ENCODE data around the gene DHX35.

The DHX35 gene

GRCh38 chr20:39070484-39071231 is 108.5 kb downstream of the DHX35 start:
- Histone ChIP-seq H3K27me3 (ENCODE audit: control insufficient read depth in 2 of 2, insufficient read depth in 2 of 2, low read length in 2 of 2) (peaks cover 3 to 10% of the 10 kb centered on the region in 2 donors), H3K36me3 (ENCODE audit: control insufficient read depth in 2 of 2, insufficient read depth in 2 of 2, low read length in 2 of 2) (no peaks in the 10 kb centered on the region)

GRCh38 chr20:39072132-39072531 is 110.0 kb downstream of the DHX35 start:
- H3K27me3 ChIP-seq (ENCODE audit: control insufficient read depth in 2 of 2, insufficient read depth in 2 of 2, low read length in 2 of 2) = peaks cover 3 to 10% of the 10 kb centered on the region in 2 donors
- H3K4me3 ChIP-seq (ENCODE audit: low read length in 2 of 2) = no peak overlapping the region
- H3K27ac ChIP-seq (ENCODE audit: low read depth in 2 of 2, low read length in 2 of 2) = no peak overlapping the region
- no peaks in the 10 kb centered on the region for H3K4me1 ChIP-seq (ENCODE audit: control insufficient read depth in 2 of 2, insufficient read depth in 2 of 2, low read length in 2 of 2)
- H3K36me3 ChIP-seq (ENCODE audit: control insufficient read depth in 2 of 2, insufficient read depth in 2 of 2, low read length in 2 of 2) = no peaks in the 10 kb centered on the region
- no peak overlapping the region for H3K9ac ChIP-seq (ENCODE audit: low read depth in 1 of 2, low read length in 2 of 2)
- peaks cover 0 to 2% of the 10 kb centered on the region in 2 donors for H3K9me3 ChIP-seq (ENCODE audit: control insufficient read depth in 2 of 2, low read length in 2 of 2)

More at GRCh38 chr20:39070484-39071231, 108.5 kb downstream of the DHX35 start:
- H3K4me1 ChIP-seq (ENCODE audit: control insufficient read depth in 2 of 2, insufficient read depth in 2 of 2, low read length in 2 of 2) = no peaks in the 10 kb centered on the region
- H3K9ac ChIP-seq (ENCODE audit: low read depth in 1 of 2, low read length in 2 of 2) = no peak overlapping the region
- peaks cover 0 to 2% of the 10 kb centered on the region in 2 donors for H3K9me3 ChIP-seq (ENCODE audit: control insufficient read depth in 2 of 2, low read length in 2 of 2)
- H3K27ac ChIP-seq (ENCODE audit: low read depth in 2 of 2, low read length in 2 of 2) = no peak overlapping the region
- H3K4me3 ChIP-seq (ENCODE audit: low read length in 2 of 2) = no peak overlapping the region

- Histone ChIP-seq H3K4me3 (ENCODE audit: low read length in 2 of 2) (no peak overlapping the region), H3K4me1 (ENCODE audit: control insufficient read depth in 2 of 2, insufficient read depth in 2 of 2, low read length in 2 of 2) (no peaks in the 10 kb centered on the region), H3K9me3 (ENCODE audit: control insufficient read depth in 2 of 2, low read length in 2 of 2) (peaks cover 0 to 2% of the 10 kb centered on the region in 2 donors), H3K36me3 (ENCODE audit: control insufficient read depth in 2 of 2, insufficient read depth in 2 of 2, low read length in 2 of 2) (no peaks in the 10 kb centered on the region), H3K27ac (ENCODE audit: low read depth in 2 of 2, low read length in 2 of 2) (no peak overlapping the region), H3K9ac (ENCODE audit: low read depth in 1 of 2, low read length in 2 of 2) (no peak overlapping the region), H3K27me3 (ENCODE audit: control insufficient read depth in 2 of 2, insufficient read depth in 2 of 2, low read length in 2 of 2) (peaks cover 3 to 10% of the 10 kb centered on the region in 2 donors)
Measured at GRCh38 chr20:39072653-39073052, 110.5 kb downstream of the DHX35 start.

GRCh38 chr20:39075731-39076130 is 113.6 kb downstream of the DHX35 start:
- Histone ChIP-seq H3K36me3 (ENCODE audit: control insufficient read depth in 2 of 2, insufficient read depth in 2 of 2, low read length in 2 of 2) (no peaks in the 10 kb centered on the region), H3K4me3 (ENCODE audit: low read length in 2 of 2) (no peak overlapping the region), H3K27ac (ENCODE audit: low read depth in 2 of 2, low read length in 2 of 2) (no peak overlapping the region), H3K4me1 (ENCODE audit: control insufficient read depth in 2 of 2, insufficient read depth in 2 of 2, low read length in 2 of 2) (no peaks in the 10 kb centered on the region), H3K9me3 (ENCODE audit: control insufficient read depth in 2 of 2, low read length in 2 of 2) (no peaks in the 10 kb centered on the region), H3K9ac (ENCODE audit: low read depth in 1 of 2, low read length in 2 of 2) (no peak overlapping the region), H3K27me3 (ENCODE audit: control insufficient read depth in 2 of 2, insufficient read depth in 2 of 2, low read length in 2 of 2) (peaks cover 3 to 8% of the 10 kb centered on the region in 2 donors)

GRCh38 chr20:39076958-39077357 is 114.8 kb downstream of the DHX35 start:
- no peak overlapping the region for H3K4me3 ChIP-seq (ENCODE audit: low read length in 2 of 2)
- no peak overlapping the region for H3K27ac ChIP-seq (ENCODE audit: low read depth in 2 of 2, low read length in 2 of 2)
- no peaks in the 10 kb centered on the region for H3K4me1 ChIP-seq (ENCODE audit: control insufficient read depth in 2 of 2, insufficient read depth in 2 of 2, low read length in 2 of 2)
- no peaks in the 10 kb centered on the region for H3K9me3 ChIP-seq (ENCODE audit: control insufficient read depth in 2 of 2, low read length in 2 of 2)
- H3K9ac ChIP-seq (ENCODE audit: low read depth in 1 of 2, low read length in 2 of 2) = no peak overlapping the region
- peaks cover 6 to 7% of the 10 kb centered on the region in 2 donors for H3K27me3 ChIP-seq (ENCODE audit: control insufficient read depth in 2 of 2, insufficient read depth in 2 of 2, low read length in 2 of 2)
- no peaks in the 10 kb centered on the region for H3K36me3 ChIP-seq (ENCODE audit: control insufficient read depth in 2 of 2, insufficient read depth in 2 of 2, low read length in 2 of 2)

GRCh38 chr20:39080326-39080725 is 118.2 kb downstream of the DHX35 start:
- H3K27ac ChIP-seq (ENCODE audit: low read depth in 2 of 2, low read length in 2 of 2) = no peak overlapping the region
- no peaks in the 10 kb centered on the region for H3K9me3 ChIP-seq (ENCODE audit: control insufficient read depth in 2 of 2, low read length in 2 of 2)
- H3K4me3 ChIP-seq (ENCODE audit: low read length in 2 of 2) = no peak overlapping the region
- H3K27me3 ChIP-seq (ENCODE audit: control insufficient read depth in 2 of 2, insufficient read depth in 2 of 2, low read length in 2 of 2) = peaks cover 4% of the 10 kb centered on the region in 2 donors
- no peaks in the 10 kb centered on the region for H3K36me3 ChIP-seq (ENCODE audit: control insufficient read depth in 2 of 2, insufficient read depth in 2 of 2, low read length in 2 of 2)
- H3K9ac ChIP-seq (ENCODE audit: low read depth in 1 of 2, low read length in 2 of 2) = no peak overlapping the region
- no peaks in the 10 kb centered on the region for H3K4me1 ChIP-seq (ENCODE audit: control insufficient read depth in 2 of 2, insufficient read depth in 2 of 2, low read length in 2 of 2)

- peaks cover 4% of the 10 kb centered on the region in 2 donors for H3K27me3 ChIP-seq (ENCODE audit: control insufficient read depth in 2 of 2, insufficient read depth in 2 of 2, low read length in 2 of 2)
- no peak overlapping the region for H3K4me3 ChIP-seq (ENCODE audit: low read length in 2 of 2)
- H3K27ac ChIP-seq (ENCODE audit: low read depth in 2 of 2, low read length in 2 of 2) = no peak overlapping the region
- no peak overlapping the region for H3K9ac ChIP-seq (ENCODE audit: low read depth in 1 of 2, low read length in 2 of 2)
- no peaks in the 10 kb centered on the region for H3K36me3 ChIP-seq (ENCODE audit: control insufficient read depth in 2 of 2, insufficient read depth in 2 of 2, low read length in 2 of 2)
- no peaks in the 10 kb centered on the region for H3K9me3 ChIP-seq (ENCODE audit: control insufficient read depth in 2 of 2, low read length in 2 of 2)
- H3K4me1 ChIP-seq (ENCODE audit: control insufficient read depth in 2 of 2, insufficient read depth in 2 of 2, low read length in 2 of 2) = no peaks in the 10 kb centered on the region
Measured at GRCh38 chr20:39081255-39081654, 119.1 kb downstream of the DHX35 start.

GRCh38 chr20:39082622-39083398 is 120.7 kb downstream of the DHX35 start:
- no peaks in the 10 kb centered on the region for H3K4me1 ChIP-seq (ENCODE audit: control insufficient read depth in 2 of 2, insufficient read depth in 2 of 2, low read length in 2 of 2)
- no peak overlapping the region for H3K27ac ChIP-seq (ENCODE audit: low read depth in 2 of 2, low read length in 2 of 2)
- H3K27me3 ChIP-seq (ENCODE audit: control insufficient read depth in 2 of 2, insufficient read depth in 2 of 2, low read length in 2 of 2) = peaks cover 4% of the 10 kb centered on the region in 2 donors
- H3K9me3 ChIP-seq (ENCODE audit: control insufficient read depth in 2 of 2, low read length in 2 of 2) = no peaks in the 10 kb centered on the region
- H3K36me3 ChIP-seq (ENCODE audit: control insufficient read depth in 2 of 2, insufficient read depth in 2 of 2, low read length in 2 of 2) = no peaks in the 10 kb centered on the region
- H3K4me3 ChIP-seq (ENCODE audit: low read length in 2 of 2) = no peak overlapping the region
- H3K9ac ChIP-seq (ENCODE audit: low read depth in 1 of 2, low read length in 2 of 2) = no peak overlapping the region

- no peak overlapping the region for H3K9ac ChIP-seq (ENCODE audit: low read depth in 1 of 2, low read length in 2 of 2)
- no peak overlapping the region for H3K27ac ChIP-seq (ENCODE audit: low read depth in 2 of 2, low read length in 2 of 2)
- H3K4me3 ChIP-seq (ENCODE audit: low read length in 2 of 2) = no peak overlapping the region
- peaks cover 4% of the 10 kb centered on the region in 2 donors for H3K27me3 ChIP-seq (ENCODE audit: control insufficient read depth in 2 of 2, insufficient read depth in 2 of 2, low read length in 2 of 2)
- H3K9me3 ChIP-seq (ENCODE audit: control insufficient read depth in 2 of 2, low read length in 2 of 2) = no peaks in the 10 kb centered on the region
- no peaks in the 10 kb centered on the region for H3K4me1 ChIP-seq (ENCODE audit: control insufficient read depth in 2 of 2, insufficient read depth in 2 of 2, low read length in 2 of 2)
- no peaks in the 10 kb centered on the region for H3K36me3 ChIP-seq (ENCODE audit: control insufficient read depth in 2 of 2, insufficient read depth in 2 of 2, low read length in 2 of 2)
Measured at GRCh38 chr20:39083761-39084160, 121.6 kb downstream of the DHX35 start.

- Histone ChIP-seq H3K4me3 (ENCODE audit: low read length in 2 of 2) (no peak overlapping the region), H3K9me3 (ENCODE audit: control insufficient read depth in 2 of 2, low read length in 2 of 2) (no peaks in the 10 kb centered on the region), H3K36me3 (ENCODE audit: control insufficient read depth in 2 of 2, insufficient read depth in 2 of 2, low read length in 2 of 2) (no peaks in the 10 kb centered on the region), H3K27me3 (ENCODE audit: control insufficient read depth in 2 of 2, insufficient read depth in 2 of 2, low read length in 2 of 2) (no peaks in the 10 kb centered on the region), H3K4me1 (ENCODE audit: control insufficient read depth in 2 of 2, insufficient read depth in 2 of 2, low read length in 2 of 2) (no peaks in the 10 kb centered on the region), H3K9ac (ENCODE audit: low read depth in 1 of 2, low read length in 2 of 2) (no peak overlapping the region), H3K27ac (ENCODE audit: low read depth in 2 of 2, low read length in 2 of 2) (no peak overlapping the region)
Measured at GRCh38 chr20:39089029-39089428, 126.9 kb downstream of the DHX35 start.

Measured in mucosa of rectum (tissue), 2 donors.